Activated B cell treated with CpG ODN at 0.5 μM for 24 hours (primary cell): ENCODE results near the gene OR52A1. TPM values are rescaled to one million over a fixed set of nuclear protein-coding genes. Genes with fewer than 3 reads are reported as not detected.
"Not testable (repeated sequence)": the region's sequence is repeated elsewhere in the genome, so short reads cannot be mapped to it uniquely, and the experiment has no call there.

Source experiments
- ATAC-seq: fragments of 200-7000 bp; cut with Tn5 transposase; one replicate; pipeline ENCODE4 v1.10.0; 2021; ENCODE audit warnings: low read depth, mild to moderate bottlenecking, moderate library complexity
- CTCF ChIA-PET: fragments of 350-600 bp; sonication (Branson Sonifier 250); formaldehyde crosslinking; loops from one replicate; lab custom pipeline; 2021; ENCODE audit warnings: antibody characterized with exemption; lab: Charles Lee
- POLR2A ChIA-PET: fragments of 350-600 bp; sonication (Branson Sonifier 250); formaldehyde crosslinking; loops from one replicate; lab custom pipeline; 2021; ENCODE audit warnings: antibody characterized with exemption; lab: Charles Lee
- DNase-seq: peaks from one replicate; pipeline ENCODE4 v3.0.0; 2022
- H3K27ac Mint-ChIP-seq: one replicate; pipeline ENCODE4 v1.8.0; 2020; ENCODE audit warnings: mixed read lengths
- H3K27me3 Mint-ChIP-seq: one replicate; pipeline ENCODE4 v1.8.0; 2021; ENCODE audit warnings: mixed read lengths
- H3K36me3 Mint-ChIP-seq: one replicate; pipeline ENCODE4 v1.8.0; 2021; ENCODE audit warnings: low read depth, mixed read lengths
- H3K4me1 Mint-ChIP-seq: one replicate; pipeline ENCODE4 v1.8.0; 2021; ENCODE audit warnings: mixed read lengths
- H3K4me3 Mint-ChIP-seq: one replicate; pipeline ENCODE4 v1.8.0; 2020; ENCODE audit warnings: mild to moderate bottlenecking, mixed read lengths
- H3K9me3 Mint-ChIP-seq: one replicate; pipeline ENCODE4 v1.8.0; 2020; ENCODE audit warnings: mixed read lengths
- CTCF ChIP-seq: fragments of 200-600 bp; IDR thresholded peaks from one replicate; pipeline ENCODE4 v1.8.0; 2022; ENCODE audit warnings: antibody characterized with exemption, mild to moderate bottlenecking
- intact Hi-C: fragments of 100-400 bp; cut with micrococcal nuclease; formaldehyde crosslinking; loops from one replicate; pipeline ENCODE4 v1.15.1; 2024
- total RNA-seq: library from RNA; stranded (reverse); gene quantifications from 2 replicates; pipeline ENCODE4 v1.2.3, GENCODE V29; 2022

The OR52A1 gene
- total RNA-seq, 1 donor from 2014 or later, result not detected

- TF ChIP-seq CTCF, result no peak
- Mint-ChIP-seq H3K27me3 (no peaks in the 10 kb centered on the region), H3K27ac (no peak overlapping the region), H3K4me3 (no peak overlapping the region), H3K4me1 (no peaks in the 10 kb centered on the region), H3K9me3 (no peaks in the 10 kb centered on the region), H3K36me3 (no peaks in the 10 kb centered on the region)
- ChIA-PET POLR2A (no interaction called here), CTCF (no interaction called here)
- DNase-seq (no peak), ATAC-seq (no peak)
- intact Hi-C loops, result no loop called here
Observed at GRCh38 chr11:5174934-5175333, 20.4 kb upstream of the OR52A1 start.

- no peak overlapping the region for H3K4me3 Mint-ChIP-seq
- ATAC-seq, result no peak
- H3K27me3 Mint-ChIP-seq, result no peaks in the 10 kb centered on the region
- intact Hi-C loops, result no loop called here
- ChIA-PET POLR2A (no interaction called here), CTCF (no interaction called here)
- H3K4me1 Mint-ChIP-seq, result no peaks in the 10 kb centered on the region
- no peaks in the 10 kb centered on the region for H3K9me3 Mint-ChIP-seq
- H3K27ac Mint-ChIP-seq, result no peak overlapping the region
- H3K36me3 Mint-ChIP-seq, result no peaks in the 10 kb centered on the region
- no peak for DNase-seq
- TF ChIP-seq CTCF, result no peak
Observed at GRCh38 chr11:5171856-5172255, 17.3 kb upstream of the OR52A1 start.

- intact Hi-C loops, CTCF ChIA-PET, H3K27ac Mint-ChIP-seq, POLR2A ChIA-PET, H3K9me3 Mint-ChIP-seq, DNase-seq, H3K4me3 Mint-ChIP-seq, H3K4me1 Mint-ChIP-seq, H3K27me3 Mint-ChIP-seq, H3K36me3 Mint-ChIP-seq, ATAC-seq: not testable (repeated sequence)
Observed at GRCh38 chr11:5165898-5166297, 11.3 kb upstream of the OR52A1 start.

GRCh38 chr11:5164807-5165206 lies 10.2 kb upstream of the OR52A1 start:
- CTCF ChIA-PET, H3K4me1 Mint-ChIP-seq, intact Hi-C loops, DNase-seq, H3K27me3 Mint-ChIP-seq, H3K4me3 Mint-ChIP-seq, H3K9me3 Mint-ChIP-seq, H3K36me3 Mint-ChIP-seq, ATAC-seq, POLR2A ChIA-PET, H3K27ac Mint-ChIP-seq: not testable (repeated sequence)

GRCh38 chr11:5161045-5161444 lies 6.5 kb upstream of the OR52A1 start:
- H3K4me1 Mint-ChIP-seq, ATAC-seq, DNase-seq, H3K27ac Mint-ChIP-seq, H3K27me3 Mint-ChIP-seq, intact Hi-C loops, H3K36me3 Mint-ChIP-seq, POLR2A ChIA-PET, H3K9me3 Mint-ChIP-seq, CTCF ChIA-PET, H3K4me3 Mint-ChIP-seq: not testable (repeated sequence)

GRCh38 chr11:5160217-5160616 lies 5.7 kb upstream of the OR52A1 start:
- H3K27ac Mint-ChIP-seq, H3K9me3 Mint-ChIP-seq, H3K36me3 Mint-ChIP-seq, ATAC-seq, H3K4me1 Mint-ChIP-seq, DNase-seq, intact Hi-C loops, H3K4me3 Mint-ChIP-seq, POLR2A ChIA-PET, CTCF ChIA-PET, H3K27me3 Mint-ChIP-seq: not testable (repeated sequence)

- peaks cover 3% of the 10 kb centered on the region for H3K9me3 Mint-ChIP-seq
- ChIA-PET CTCF (no interaction called here), POLR2A (no interaction called here)
- H3K4me3 Mint-ChIP-seq, result no peak overlapping the region
- intact Hi-C loops, result no loop called here
- TF ChIP-seq CTCF, result no peak
- no peaks in the 10 kb centered on the region for H3K27me3 Mint-ChIP-seq
- no peaks in the 10 kb centered on the region for H3K36me3 Mint-ChIP-seq
- no peak for DNase-seq
- H3K4me1 Mint-ChIP-seq, result no peaks in the 10 kb centered on the region
- H3K27ac Mint-ChIP-seq, result no peak overlapping the region
- ATAC-seq, result no peak
Observed at GRCh38 chr11:5159806-5160205, 5.2 kb upstream of the OR52A1 start.
